Neuron (in vitro differentiated cells): Measurements from ENCODE around the gene PRDM8.

Experiments used
- H2AFZ ChIP-seq: one replicate; pipeline ENCODE4 v1.6.1; 2013; ENCODE audit warnings: low read depth, mild to moderate bottlenecking, inconsistent platforms, low read length, moderate library complexity
- H3K27me3 ChIP-seq: one replicate; pipeline ENCODE4 v1.6.1; 2013; ENCODE audit warnings: low read length; ENCODE audit not compliant: insufficient read depth
- H3K36me3 ChIP-seq: one replicate; pipeline ENCODE4 v1.6.1; 2013; ENCODE audit warnings: low read length; ENCODE audit not compliant: insufficient read depth
- H3K4me1 ChIP-seq: one replicate; pipeline ENCODE4 v1.6.1; 2013; ENCODE audit warnings: low read length; ENCODE audit not compliant: insufficient read depth
- H3K4me3 ChIP-seq: 2 replicates; pipeline ENCODE4 v1.5.1; 2013; ENCODE audit warnings: mild to moderate bottlenecking, low read length, moderate library complexity
- H3K9me3 ChIP-seq: one replicate; pipeline ENCODE4 v1.6.1; 2013; ENCODE audit warnings: low read length

The PRDM8 gene

DNA sequence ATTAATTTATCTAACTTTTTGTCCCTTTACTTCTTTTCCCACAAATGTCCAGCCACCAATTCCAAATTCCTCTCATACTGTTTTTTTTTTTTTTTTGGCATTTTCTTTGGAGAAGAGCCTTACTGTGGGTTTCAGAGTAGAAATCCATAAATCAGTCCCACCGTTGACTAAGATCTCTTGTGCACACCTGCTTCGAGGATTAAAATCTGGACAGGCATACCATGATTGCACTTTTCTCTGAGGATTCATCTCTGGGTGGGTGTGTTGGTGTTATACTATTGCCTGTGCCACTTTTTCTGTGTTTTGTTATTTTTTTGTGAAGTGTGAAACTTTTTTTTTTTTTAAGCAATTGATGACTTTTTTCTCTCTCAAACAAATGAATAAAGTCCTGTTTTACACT is 13.2 kb downstream of the PRDM8 start:
- Histone ChIP-seq H3K9me3 (peaks cover 4% of the 10 kb centered on the region), H2AFZ (no peak overlapping the region), H3K4me3 (no peak overlapping the region), H3K4me1 (no peaks in the 10 kb centered on the region), H3K36me3 (no peaks in the 10 kb centered on the region), H3K27me3 (peaks cover 31% of the 10 kb centered on the region)

DNA sequence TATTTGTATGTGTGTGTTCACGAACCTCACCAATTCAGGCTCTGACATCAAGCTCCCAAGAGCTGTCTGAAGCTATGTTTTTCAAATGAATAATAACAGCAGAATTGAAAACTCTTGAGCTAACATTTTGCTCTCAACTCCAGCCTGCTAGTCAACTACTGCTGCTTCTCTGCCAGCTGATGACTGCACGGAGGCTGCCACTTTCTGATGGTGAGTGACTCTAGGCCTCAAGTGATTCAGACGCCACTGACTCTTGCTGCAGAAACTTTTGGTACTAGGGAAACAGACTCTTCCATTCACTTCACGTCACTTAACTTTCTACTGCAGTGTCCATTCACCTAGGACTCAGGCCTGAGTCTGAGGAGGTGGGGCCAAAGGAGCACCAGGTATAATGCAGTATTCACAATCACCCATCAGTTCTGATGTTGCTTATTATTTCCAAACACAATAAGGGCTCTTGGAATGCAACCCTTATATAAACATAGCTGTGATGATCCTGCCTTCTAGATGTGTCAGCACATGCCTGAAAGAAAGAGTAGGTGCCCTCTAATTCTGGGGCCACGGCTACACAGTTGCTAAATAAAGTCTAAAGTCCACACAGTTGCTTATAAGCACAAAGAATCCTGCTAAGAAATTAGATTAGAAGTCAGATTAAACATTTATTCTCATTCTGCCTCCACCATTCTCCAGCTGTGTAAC is 16.0 kb downstream of the PRDM8 start:
- no peak overlapping the region for H3K4me3 ChIP-seq
- H2AFZ ChIP-seq, result no peak overlapping the region
- H3K27me3 ChIP-seq, result peaks cover 15% of the 10 kb centered on the region
- H3K36me3 ChIP-seq, result no peaks in the 10 kb centered on the region
- H3K9me3 ChIP-seq, result no peaks in the 10 kb centered on the region
- H3K4me1 ChIP-seq, result no peaks in the 10 kb centered on the region

DNA sequence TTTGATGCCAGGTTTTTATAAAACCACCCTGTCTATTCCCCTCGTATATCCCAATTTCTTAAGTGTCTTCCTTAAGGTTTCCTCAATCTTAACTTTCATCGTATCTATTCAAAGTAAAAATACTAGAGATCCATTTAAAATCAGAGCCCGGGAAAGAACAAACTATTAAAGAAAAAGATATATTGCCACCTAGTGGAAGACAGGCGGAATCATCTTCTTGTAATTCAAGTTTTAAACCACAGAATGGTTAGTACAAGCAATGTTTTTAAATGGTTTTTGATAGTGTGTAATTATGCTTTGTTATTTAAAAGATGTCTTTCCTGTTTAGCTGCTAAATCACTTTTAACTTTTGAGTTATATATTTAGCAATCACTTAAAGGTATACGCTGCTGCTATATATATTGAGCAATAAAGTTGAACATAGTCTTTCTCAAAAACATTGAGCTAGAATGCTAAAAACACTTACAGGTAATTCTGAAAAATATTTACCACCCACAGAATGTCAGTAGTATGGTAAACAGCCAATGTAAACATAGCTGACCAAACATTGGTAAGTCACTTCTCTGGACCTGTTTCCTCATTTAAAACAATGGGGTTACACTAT is 18.2 kb downstream of the PRDM8 start:
- no peak overlapping the region for H2AFZ ChIP-seq
- no peaks in the 10 kb centered on the region for H3K9me3 ChIP-seq
- H3K27me3 ChIP-seq, result peaks cover 14% of the 10 kb centered on the region
- H3K4me1 ChIP-seq, result no peaks in the 10 kb centered on the region
- no peak overlapping the region for H3K4me3 ChIP-seq
- H3K36me3 ChIP-seq, result no peaks in the 10 kb centered on the region

DNA sequence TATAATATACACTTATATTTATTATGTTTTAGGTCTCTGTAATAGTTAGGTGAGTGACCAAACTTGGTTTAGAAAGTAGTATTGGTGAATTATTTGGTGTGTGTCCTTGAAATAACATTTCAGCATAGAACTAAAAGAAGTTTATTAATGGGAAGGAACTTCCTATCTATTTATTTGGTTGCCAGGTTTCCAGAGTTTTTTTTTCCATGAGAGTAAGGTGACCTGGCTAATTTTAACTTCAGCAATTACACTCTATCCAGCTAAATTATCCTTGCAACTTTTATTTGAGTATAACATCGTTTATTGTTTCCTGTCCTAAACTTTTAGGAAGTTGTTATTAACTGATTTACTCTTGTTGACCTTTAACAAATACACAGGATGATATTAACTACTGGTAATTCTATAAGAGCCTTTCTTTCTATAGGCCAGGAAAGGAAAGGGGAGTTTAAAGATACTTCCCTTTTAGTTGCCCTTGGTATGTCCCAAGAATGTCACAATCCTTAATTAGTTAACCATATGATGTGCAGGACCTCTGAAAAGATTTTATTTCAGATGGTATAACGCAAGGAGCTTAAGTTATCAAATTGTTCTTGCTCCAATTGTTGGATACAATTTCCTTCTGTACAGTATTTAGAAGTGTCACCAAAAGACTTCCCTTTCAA is 18.9 kb downstream of the PRDM8 start:
- no peak overlapping the region for H2AFZ ChIP-seq
- H3K36me3 ChIP-seq, result no peaks in the 10 kb centered on the region
- no peaks in the 10 kb centered on the region for H3K9me3 ChIP-seq
- H3K4me3 ChIP-seq, result no peak overlapping the region
- H3K27me3 ChIP-seq, result peaks cover 17% of the 10 kb centered on the region
- H3K4me1 ChIP-seq, result no peaks in the 10 kb centered on the region

DNA sequence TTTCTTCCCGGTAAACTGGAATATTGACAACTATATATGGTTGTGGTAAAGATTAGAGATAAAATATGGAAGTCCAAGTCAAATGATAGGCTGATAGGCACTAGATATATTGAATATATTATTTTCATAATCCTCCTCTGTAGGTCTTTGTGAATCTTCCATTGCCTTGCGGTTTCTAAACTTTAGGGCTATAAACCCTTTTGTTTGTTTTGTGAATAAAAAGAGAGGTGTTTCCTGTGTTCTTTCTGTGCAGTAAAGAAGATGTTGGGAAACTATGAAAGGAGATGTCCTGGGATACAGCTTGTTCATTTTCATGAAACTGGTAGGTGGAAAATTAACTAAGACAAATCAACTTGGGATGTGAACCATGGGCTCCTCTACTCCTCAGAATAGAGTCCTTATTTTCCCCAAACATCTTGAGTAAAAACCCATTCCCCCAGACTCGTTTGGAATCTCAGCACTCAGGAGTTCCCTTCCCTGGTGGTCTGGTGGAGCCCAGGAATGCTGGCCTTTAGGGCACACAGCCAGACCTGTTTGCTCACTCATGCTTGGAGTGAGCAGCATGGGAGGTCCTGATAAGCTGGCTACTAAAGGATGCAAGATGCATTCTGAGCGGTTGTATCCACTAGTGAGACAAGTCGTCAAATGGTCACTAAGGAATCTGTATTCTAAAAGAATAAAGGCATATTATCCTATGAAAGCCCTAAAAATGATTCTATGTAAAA is 22.2 kb downstream of the PRDM8 start:
- peaks cover 17% of the 10 kb centered on the region for H3K27me3 ChIP-seq
- no peak overlapping the region for H3K4me3 ChIP-seq
- no peaks in the 10 kb centered on the region for H3K4me1 ChIP-seq
- no peaks in the 10 kb centered on the region for H3K9me3 ChIP-seq
- H2AFZ ChIP-seq, result no peak overlapping the region
- no peaks in the 10 kb centered on the region for H3K36me3 ChIP-seq

DNA sequence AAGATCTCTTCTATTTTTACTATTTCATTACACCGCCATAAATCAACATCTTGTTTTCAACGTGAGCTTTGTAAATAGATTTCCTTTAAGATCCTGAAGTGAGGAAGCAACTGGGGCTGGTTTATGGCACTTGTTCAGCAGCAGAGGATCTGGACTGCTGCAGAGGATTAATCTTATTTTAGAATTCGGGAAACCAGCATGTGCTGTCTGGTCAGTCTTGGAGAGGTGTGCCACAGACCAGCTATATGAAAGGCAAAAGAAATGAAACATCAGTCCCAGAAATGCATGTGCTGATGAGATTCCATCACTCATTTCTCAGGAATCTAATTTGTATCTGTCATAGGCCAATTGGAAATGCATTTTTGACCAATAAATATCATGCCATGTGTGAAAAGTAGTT is 23.4 kb downstream of the PRDM8 start:
- no peak overlapping the region for H2AFZ ChIP-seq
- H3K4me1 ChIP-seq, result no peaks in the 10 kb centered on the region
- H3K4me3 ChIP-seq, result no peak overlapping the region
- no peaks in the 10 kb centered on the region for H3K9me3 ChIP-seq
- H3K36me3 ChIP-seq, result no peaks in the 10 kb centered on the region
- H3K27me3 ChIP-seq, result peaks cover 20% of the 10 kb centered on the region

DNA sequence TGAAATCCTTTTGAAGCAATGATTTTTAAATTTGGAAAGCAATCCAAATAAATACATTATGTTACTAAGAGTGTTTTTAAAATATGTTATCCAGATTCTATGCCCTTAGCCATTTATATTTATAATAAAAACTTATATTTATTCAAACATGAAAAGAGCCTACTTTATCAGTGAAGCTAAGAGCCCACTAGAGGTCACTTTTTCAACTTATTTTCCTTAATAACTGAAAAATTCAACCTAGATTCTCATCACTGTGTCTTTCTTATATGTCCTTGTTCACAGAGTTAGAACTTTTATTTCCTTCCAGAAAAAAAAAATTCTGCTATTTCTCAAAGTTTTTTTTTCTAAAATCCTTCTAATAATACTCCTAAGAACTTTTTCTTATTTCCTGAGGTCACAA is 23.9 kb downstream of the PRDM8 start:
- Histone ChIP-seq H3K4me3 (no peak overlapping the region), H3K4me1 (no peaks in the 10 kb centered on the region), H2AFZ (no peak overlapping the region), H3K36me3 (no peaks in the 10 kb centered on the region), H3K9me3 (no peaks in the 10 kb centered on the region), H3K27me3 (peaks cover 20% of the 10 kb centered on the region)

DNA sequence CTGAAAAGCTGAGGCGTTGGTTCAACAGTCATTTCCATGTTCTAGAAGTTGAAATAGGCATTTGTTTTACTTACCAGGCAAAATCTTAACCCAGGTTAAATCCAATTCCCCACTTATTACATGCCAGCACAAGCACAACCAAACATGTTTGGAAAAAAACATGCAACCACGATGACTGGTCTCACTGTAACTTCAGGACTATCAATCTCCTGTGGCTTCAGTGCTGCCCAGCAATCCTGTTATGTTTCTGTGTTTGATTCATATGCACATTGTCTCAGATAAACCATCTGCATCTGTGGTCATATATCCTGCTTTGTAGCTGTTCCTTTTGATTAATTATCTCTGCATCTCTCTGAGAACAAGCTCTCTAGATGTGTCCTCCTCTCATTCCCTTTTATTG is 28.3 kb downstream of the PRDM8 start:
- H3K4me3 ChIP-seq, result no peak overlapping the region
- no peaks in the 10 kb centered on the region for H3K36me3 ChIP-seq
- no peak overlapping the region for H2AFZ ChIP-seq
- H3K4me1 ChIP-seq, result no peaks in the 10 kb centered on the region
- H3K27me3 ChIP-seq, result peaks cover 16% of the 10 kb centered on the region
- H3K9me3 ChIP-seq, result no peaks in the 10 kb centered on the region

DNA sequence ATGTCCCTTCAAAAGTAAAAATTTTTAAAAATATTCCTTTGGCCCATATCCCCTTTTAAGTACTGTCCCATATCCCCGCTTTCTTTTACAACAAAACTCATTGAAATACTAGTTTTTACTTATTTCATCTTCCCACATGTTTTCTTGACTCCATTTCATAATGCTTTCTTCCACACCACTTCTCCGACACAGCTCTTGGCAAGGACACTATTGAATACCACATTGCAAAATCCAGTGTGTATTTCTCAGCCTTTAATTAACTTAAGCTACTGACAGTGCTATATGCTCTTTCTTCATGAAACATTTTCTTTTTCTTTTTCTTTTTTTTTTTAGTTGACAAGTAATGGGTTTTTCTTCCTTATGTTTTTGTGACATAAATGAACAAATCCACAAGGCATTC is 28.8 kb downstream of the PRDM8 start:
- H3K27me3 ChIP-seq, result peaks cover 14% of the 10 kb centered on the region
- H3K9me3 ChIP-seq, result no peaks in the 10 kb centered on the region
- no peaks in the 10 kb centered on the region for H3K4me1 ChIP-seq
- no peaks in the 10 kb centered on the region for H3K36me3 ChIP-seq
- no peak overlapping the region for H2AFZ ChIP-seq
- no peak overlapping the region for H3K4me3 ChIP-seq

DNA sequence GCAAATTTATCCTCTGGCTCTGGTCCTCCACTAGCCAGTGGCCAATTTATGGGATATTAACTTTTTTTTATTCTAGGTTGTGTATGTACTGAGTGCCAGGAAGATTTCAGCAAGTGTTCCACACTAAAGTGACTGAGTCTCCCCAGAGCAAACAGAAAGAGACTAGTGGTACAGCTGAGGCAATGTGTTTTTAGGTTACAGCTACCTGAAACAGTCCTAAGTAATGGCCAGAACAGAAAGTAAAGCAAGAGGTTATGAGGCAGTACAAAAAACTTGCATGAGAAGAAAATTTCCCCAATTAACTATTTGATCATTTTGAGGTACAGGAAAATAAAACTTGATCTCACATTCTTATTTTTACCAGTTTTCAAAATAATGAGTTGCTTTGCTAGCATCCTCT is 31.2 kb downstream of the PRDM8 start:
- Histone ChIP-seq H3K4me1 (no peaks in the 10 kb centered on the region), H3K27me3 (peaks cover 16% of the 10 kb centered on the region), H3K4me3 (no peak overlapping the region), H3K36me3 (no peaks in the 10 kb centered on the region), H3K9me3 (no peaks in the 10 kb centered on the region), H2AFZ (no peak overlapping the region)

DNA sequence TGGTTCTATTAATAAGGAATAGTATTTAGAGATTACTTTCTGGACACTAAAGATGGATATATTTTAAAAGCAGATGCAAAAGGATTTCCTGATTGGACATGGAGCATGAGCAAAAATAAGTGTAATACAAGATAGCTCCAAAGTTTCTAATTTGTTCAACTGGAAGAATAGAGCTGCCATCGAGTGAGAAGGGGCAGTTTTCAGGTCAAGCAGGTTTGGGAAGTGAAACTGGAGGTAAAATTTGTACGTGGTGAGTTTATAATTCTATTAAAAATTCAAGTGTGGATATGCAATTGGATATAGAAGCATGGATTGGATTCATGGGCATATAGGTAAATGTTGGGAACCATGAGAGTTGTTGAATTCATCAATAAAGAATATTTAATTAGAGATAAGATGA is 31.8 kb downstream of the PRDM8 start:
- no peaks in the 10 kb centered on the region for H3K4me1 ChIP-seq
- H3K36me3 ChIP-seq, result no peaks in the 10 kb centered on the region
- H2AFZ ChIP-seq, result no peak overlapping the region
- peaks cover 17% of the 10 kb centered on the region for H3K27me3 ChIP-seq
- H3K4me3 ChIP-seq, result no peak overlapping the region
- H3K9me3 ChIP-seq, result no peaks in the 10 kb centered on the region

DNA sequence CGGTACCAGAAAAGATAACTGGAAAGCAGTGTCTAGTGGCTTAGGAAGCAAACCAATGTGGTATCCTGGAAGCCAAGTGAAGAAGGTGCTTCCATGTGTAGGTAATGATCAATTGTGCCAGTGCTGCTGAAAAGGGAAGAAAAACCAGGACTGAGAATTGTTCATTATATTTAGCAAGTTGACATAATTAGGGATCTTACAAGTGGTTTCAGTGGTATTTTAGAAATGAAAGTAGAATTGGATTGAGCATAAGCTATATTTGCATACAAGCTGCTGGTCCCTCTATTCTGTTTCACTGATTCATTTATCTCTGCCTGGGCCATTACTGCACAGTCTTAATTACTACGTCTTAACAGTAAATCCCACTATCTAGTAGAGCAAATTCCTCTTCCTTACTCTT is 32.3 kb downstream of the PRDM8 start:
- Histone ChIP-seq H2AFZ (no peak overlapping the region), H3K4me3 (no peak overlapping the region), H3K4me1 (no peaks in the 10 kb centered on the region), H3K36me3 (no peaks in the 10 kb centered on the region), H3K27me3 (peaks cover 17% of the 10 kb centered on the region), H3K9me3 (no peaks in the 10 kb centered on the region)

DNA sequence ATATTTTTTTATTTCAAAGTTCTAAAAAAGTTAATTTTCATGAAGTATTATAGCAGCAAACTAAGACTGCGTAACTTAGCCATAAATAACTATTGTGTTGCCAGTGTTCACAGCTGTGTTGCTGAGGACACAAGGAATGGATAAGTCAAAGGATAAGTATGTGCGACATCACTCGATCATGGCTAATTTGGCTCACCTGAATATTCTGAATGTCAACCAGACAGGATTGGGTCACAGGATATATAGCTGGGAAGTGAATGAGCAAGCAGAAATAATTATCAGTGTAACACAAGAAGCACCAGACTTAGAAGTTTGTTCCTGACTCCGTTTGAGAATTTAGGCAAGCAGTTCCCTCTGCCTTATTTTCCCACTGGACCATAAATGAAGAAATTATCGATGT is 33.9 kb downstream of the PRDM8 start:
- Histone ChIP-seq H3K27me3 (peaks cover 13% of the 10 kb centered on the region), H3K36me3 (no peaks in the 10 kb centered on the region), H3K4me1 (no peaks in the 10 kb centered on the region), H2AFZ (no peak overlapping the region), H3K9me3 (no peaks in the 10 kb centered on the region), H3K4me3 (no peak overlapping the region)
